HepG2 (cell line): ENCODE data around the gene RNASE9. TPM values are rescaled to one million over a fixed set of nuclear protein-coding genes. Genes with fewer than 3 reads are reported as not detected.

Source experiments
- ELF1 ChIP-seq: sonication (generic); formaldehyde crosslinking; IDR thresholded peaks from 2 replicates; pipeline ENCODE4 v1.4.0; 2020; ENCODE audit warnings: missing genetic modification reagents
- NBN ChIP-seq: fragments of 450-650 bp; conservative IDR thresholded peaks from 2 replicates; pipeline ENCODE4 v1.6.1; 2017
- XBP1 ChIP-seq: sonication (generic); formaldehyde crosslinking; IDR thresholded peaks from 2 replicates; pipeline ENCODE4 v1.5.0; 2020; ENCODE audit warnings: missing genetic modification reagents
- ZNF205 ChIP-seq: IDR thresholded peaks from 2 replicates; pipeline ENCODE4 v1.6.1; 2018; ENCODE audit warnings: missing biosample characterization, missing genetic modification reagents
- ZNF446 ChIP-seq: sonication (generic); formaldehyde crosslinking; IDR thresholded peaks from 2 replicates; pipeline ENCODE4 v1.5.0; 2020; ENCODE audit warnings: mild to moderate bottlenecking, missing genetic modification reagents
- ZNF451 ChIP-seq: sonication (generic); formaldehyde crosslinking; IDR thresholded peaks from 2 replicates; pipeline ENCODE4 v1.5.0; 2020; ENCODE audit warnings: mild to moderate bottlenecking, missing genetic modification reagents
- ZNF589 ChIP-seq: sonication (generic); formaldehyde crosslinking; conservative IDR thresholded peaks from 2 replicates; pipeline ENCODE4 v1.8.0; 2022; ENCODE audit warnings: mild to moderate bottlenecking, moderate library complexity, missing genetic modification reagents
- ZNF746 ChIP-seq: sonication (generic); formaldehyde crosslinking; IDR thresholded peaks from 2 replicates; pipeline ENCODE4 v1.8.0; 2022; ENCODE audit warnings: mild to moderate bottlenecking, missing genetic modification reagents
- ZNF777 ChIP-seq: sonication (generic); formaldehyde crosslinking; IDR thresholded peaks from 2 replicates; pipeline ENCODE4 v1.4.0; 2020; ENCODE audit warnings: missing genetic modification reagents
- ZNF83 ChIP-seq: sonication (generic); formaldehyde crosslinking; IDR thresholded peaks from 2 replicates; pipeline ENCODE4 v1.4.0; 2020; ENCODE audit warnings: missing genetic modification reagents, mild to moderate bottlenecking, borderline replicate concordance
- polyA plus RNA-seq, 8 experiments: library from polyadenylated mRNA; depleted of rRNA in 3 of 8; stranded (reverse) in 7 of 8; unstranded in 1 of 8; fragments of >200 nt; fragmentation: Illumina TruSeq in 4 of 8; extraction: Trizol in 4 of 8; gene quantifications; 2 replicates each; pipeline versions ENCODE4 v1.2.1 to v1.2.3, GENCODE V29; 2011 to 2016; ENCODE audit warnings: low read depth in 4 of 8, missing spikeins in 1 of 8, mixed read lengths in 1 of 8; ENCODE audit not compliant: insufficient read depth in 1 of 8
- total RNA-seq, 5 experiments: library from RNA; depleted of rRNA; stranded (reverse); fragments of >200 nt; fragmentation: Illumina TruSeq; extraction: Trizol; gene quantifications; 2 replicates each; pipeline ENCODE4 v1.2.3, GENCODE V29; 2016; ENCODE audit warnings: low read depth in 1 of 5
- TF ChIP-seq, protein P1 (sequence below): sonication (generic); formaldehyde crosslinking; IDR thresholded peaks from 2 replicates; pipeline ENCODE4 v1.4.0; 2020; ENCODE audit warnings: missing genetic modification reagents
- TF ChIP-seq, protein P2 (sequence below): sonication (generic); formaldehyde crosslinking; IDR thresholded peaks from 2 replicates; pipeline ENCODE4 v1.4.0; 2020; ENCODE audit warnings: missing genetic modification reagents
- TF ChIP-seq, protein P3 (sequence below): sonication (generic); formaldehyde crosslinking; IDR thresholded peaks from 2 replicates; pipeline ENCODE4 v1.4.0; 2020; ENCODE audit warnings: low read depth, missing genetic modification reagents
- TF ChIP-seq, protein P4 (sequence below): sonication (generic); formaldehyde crosslinking; IDR thresholded peaks from 2 replicates; pipeline ENCODE4 v1.5.0; 2020; ENCODE audit warnings: missing genetic modification reagents

RNASE9 gene
- total and polyA plus RNA-seq, 2 of the 13 experiments (the other 11 are each of a cell fraction or from before 2014, with no cell fraction given): not detected

DNA sequence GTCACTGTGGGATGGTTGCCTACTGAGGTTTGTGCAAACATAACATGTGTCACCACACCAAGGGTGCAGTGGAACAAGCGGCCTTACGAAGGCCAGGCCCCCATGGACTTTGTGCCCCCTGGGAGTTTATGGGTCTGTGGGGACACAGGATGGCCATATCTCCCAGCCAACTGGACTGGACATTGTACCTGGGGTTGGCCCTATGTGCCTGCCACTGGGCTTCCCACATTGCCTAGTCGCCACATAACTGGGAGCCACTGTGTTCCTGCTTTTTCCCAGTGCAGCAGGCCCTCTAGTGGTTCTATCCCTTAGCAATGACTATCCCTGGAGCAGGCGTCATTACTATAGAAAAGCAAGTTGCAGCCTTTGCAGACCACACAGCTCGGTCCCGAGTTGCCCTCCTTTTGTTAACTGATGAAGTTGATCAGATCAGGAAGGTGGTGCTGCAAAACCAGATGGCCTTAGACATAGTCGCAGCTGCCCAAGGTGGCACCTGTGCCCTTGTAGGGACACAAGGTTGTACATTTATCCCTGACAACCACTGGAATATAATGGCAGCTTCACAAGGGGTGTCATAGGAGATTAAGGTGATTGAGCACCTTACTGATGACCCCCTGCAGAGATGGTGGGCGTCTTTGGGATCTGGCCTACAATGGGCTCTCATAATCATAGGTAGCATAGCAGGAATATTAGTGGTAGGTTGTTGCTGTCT is 45.5 kb upstream of the RNASE9 start (continued):
- TF ChIP-seq, protein P1, sequence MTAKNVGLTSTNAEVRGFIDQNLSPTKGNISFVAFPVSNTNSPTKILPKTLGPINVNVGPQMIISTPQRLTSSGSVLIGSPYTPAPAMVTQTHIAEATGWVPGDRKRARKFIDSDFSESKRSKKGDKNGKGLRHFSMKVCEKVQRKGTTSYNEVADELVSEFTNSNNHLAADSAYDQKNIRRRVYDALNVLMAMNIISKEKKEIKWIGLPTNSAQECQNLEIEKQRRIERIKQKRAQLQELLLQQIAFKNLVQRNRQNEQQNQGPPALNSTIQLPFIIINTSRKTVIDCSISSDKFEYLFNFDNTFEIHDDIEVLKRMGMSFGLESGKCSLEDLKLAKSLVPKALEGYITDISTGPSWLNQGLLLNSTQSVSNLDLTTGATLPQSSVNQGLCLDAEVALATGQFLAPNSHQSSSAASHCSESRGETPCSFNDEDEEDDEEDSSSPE (CRISPR knock-in tag): no peak
- TF ChIP-seq, protein P2, sequence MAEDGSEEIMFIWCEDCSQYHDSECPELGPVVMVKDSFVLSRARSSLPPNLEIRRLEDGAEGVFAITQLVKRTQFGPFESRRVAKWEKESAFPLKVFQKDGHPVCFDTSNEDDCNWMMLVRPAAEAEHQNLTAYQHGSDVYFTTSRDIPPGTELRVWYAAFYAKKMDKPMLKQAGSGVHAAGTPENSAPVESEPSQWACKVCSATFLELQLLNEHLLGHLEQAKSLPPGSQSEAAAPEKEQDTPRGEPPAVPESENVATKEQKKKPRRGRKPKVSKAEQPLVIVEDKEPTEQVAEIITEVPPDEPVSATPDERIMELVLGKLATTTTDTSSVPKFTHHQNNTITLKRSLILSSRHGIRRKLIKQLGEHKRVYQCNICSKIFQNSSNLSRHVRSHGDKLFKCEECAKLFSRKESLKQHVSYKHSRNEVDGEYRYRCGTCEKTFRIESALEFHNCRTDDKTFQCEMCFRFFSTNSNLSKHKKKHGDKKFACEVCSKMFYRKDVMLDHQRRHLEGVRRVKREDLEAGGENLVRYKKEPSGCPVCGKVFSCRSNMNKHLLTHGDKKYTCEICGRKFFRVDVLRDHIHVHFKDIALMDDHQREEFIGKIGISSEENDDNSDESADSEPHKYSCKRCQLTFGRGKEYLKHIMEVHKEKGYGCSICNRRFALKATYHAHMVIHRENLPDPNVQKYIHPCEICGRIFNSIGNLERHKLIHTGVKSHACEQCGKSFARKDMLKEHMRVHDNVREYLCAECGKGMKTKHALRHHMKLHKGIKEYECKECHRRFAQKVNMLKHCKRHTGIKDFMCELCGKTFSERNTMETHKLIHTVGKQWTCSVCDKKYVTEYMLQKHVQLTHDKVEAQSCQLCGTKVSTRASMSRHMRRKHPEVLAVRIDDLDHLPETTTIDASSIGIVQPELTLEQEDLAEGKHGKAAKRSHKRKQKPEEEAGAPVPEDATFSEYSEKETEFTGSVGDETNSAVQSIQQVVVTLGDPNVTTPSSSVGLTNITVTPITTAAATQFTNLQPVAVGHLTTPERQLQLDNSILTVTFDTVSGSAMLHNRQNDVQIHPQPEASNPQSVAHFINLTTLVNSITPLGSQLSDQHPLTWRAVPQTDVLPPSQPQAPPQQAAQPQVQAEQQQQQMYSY (CRISPR knock-in tag): peak; percentile 22; the same call in 1 of the 2 replicates
- TF ChIP-seq, protein P3, sequence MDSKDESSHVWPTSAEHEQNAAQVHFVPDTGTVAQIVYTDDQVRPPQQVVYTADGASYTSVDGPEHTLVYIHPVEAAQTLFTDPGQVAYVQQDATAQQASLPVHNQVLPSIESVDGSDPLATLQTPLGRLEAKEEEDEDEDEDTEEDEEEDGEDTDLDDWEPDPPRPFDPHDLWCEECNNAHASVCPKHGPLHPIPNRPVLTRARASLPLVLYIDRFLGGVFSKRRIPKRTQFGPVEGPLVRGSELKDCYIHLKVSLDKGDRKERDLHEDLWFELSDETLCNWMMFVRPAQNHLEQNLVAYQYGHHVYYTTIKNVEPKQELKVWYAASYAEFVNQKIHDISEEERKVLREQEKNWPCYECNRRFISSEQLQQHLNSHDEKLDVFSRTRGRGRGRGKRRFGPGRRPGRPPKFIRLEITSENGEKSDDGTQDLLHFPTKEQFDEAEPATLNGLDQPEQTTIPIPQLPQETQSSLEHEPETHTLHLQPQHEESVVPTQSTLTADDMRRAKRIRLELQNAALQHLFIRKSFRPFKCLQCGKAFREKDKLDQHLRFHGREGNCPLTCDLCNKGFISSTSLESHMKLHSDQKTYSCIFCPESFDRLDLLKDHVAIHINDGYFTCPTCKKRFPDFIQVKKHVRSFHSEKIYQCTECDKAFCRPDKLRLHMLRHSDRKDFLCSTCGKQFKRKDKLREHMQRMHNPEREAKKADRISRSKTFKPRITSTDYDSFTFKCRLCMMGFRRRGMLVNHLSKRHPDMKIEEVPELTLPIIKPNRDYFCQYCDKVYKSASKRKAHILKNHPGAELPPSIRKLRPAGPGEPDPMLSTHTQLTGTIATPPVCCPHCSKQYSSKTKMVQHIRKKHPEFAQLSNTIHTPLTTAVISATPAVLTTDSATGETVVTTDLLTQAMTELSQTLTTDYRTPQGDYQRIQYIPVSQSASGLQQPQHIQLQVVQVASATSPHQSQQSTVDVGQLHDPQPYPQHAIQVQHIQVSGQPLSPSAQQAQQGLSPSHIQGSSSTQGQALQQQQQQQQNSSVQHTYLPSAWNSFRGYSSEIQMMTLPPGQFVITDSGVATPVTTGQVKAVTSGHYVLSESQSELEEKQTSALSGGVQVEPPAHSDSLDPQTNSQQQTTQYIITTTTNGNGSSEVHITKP (CRISPR knock-in tag): 0 out of 2 replicates have a peak, but pooled peaks have one; percentile 39
- TF ChIP-seq ZNF205 (CRISPR knock-in tag): peak; percentile 51; the same call in 1 of the 2 replicates
- no peak for TF ChIP-seq ZNF446 (CRISPR knock-in tag)
- TF ChIP-seq NBN: no peak
- no peak for TF ChIP-seq ZNF83 (CRISPR knock-in tag)
- TF ChIP-seq ELF1 (CRISPR knock-in tag): peak; percentile 46
- TF ChIP-seq ZNF777: 0 out of 2 replicates have a peak, but pooled peaks have one; percentile 30
- TF ChIP-seq ZNF451 (CRISPR knock-in tag): no peak
- TF ChIP-seq, protein P4, sequence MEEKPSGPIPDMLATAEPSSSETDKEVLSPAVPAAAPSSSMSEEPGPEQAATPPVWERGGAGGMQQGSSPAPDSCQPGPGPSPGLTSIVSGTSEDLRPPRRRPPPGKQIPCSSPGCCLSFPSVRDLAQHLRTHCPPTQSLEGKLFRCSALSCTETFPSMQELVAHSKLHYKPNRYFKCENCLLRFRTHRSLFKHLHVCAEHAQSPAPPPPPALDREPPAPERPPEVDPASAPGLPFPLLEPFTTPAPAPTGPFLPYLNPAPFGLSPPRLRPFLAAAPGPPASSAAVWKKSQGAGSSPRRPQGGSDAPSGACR: 0 out of 2 replicates have a peak, but pooled peaks have one; percentile 71
- no peak for TF ChIP-seq ZNF589
- TF ChIP-seq ZNF746: no peak
- no peak for TF ChIP-seq XBP1 (CRISPR knock-in tag)
